Cardiac muscle cell (in vitro differentiated cells and primary cell): Measurements from ENCODE around the gene TCF12. TPM values are rescaled to one million over a fixed set of nuclear protein-coding genes. Genes with fewer than 3 reads are reported as not detected.

ENCODE experiments used
- DNase-seq, 2 donors: peaks; one replicate each; pipeline versions ENCODE4 v3.0.0 to v3.0.0-alpha.2; 2010 to 2017; ENCODE audit warnings: low read depth in 1 of 2, low spot score in 1 of 2
- H3K27ac ChIP-seq: fragments of 200-600 bp; sonication (generic); 2 replicates; pipeline ENCODE4 v1.5.1; 2016
- H3K27me3 ChIP-seq: fragments of 200-600 bp; sonication (generic); 2 replicates; pipeline ENCODE4 v1.6.0; 2016; ENCODE audit warnings: control low read depth
- H3K36me3 ChIP-seq: fragments of 200-600 bp; sonication (generic); 2 replicates; pipeline ENCODE4 v1.5.1; 2016; ENCODE audit warnings: control low read depth
- H3K4me1 ChIP-seq: fragments of 200-600 bp; sonication (generic); 2 replicates; pipeline ENCODE4 v1.8.1; 2017; ENCODE audit warnings: low read depth, mild to moderate bottlenecking, mixed run types
- H3K4me3 ChIP-seq: fragments of 200-600 bp; sonication (generic); 2 replicates; pipeline ENCODE4 v1.5.1; 2016; ENCODE audit warnings: mild to moderate bottlenecking
- H3K9me3 ChIP-seq: fragments of 200-600 bp; sonication (generic); 2 replicates; pipeline ENCODE4 v1.5.1; 2017; ENCODE audit warnings: low read depth, mild to moderate bottlenecking, control low read depth
- polyA plus RNA-seq: library from polyadenylated mRNA; unstranded; fragments of >200 nt; fragmentation: Nextera tagmentation; extraction: Ambion mirVana; gene quantifications from 2 replicates; pipeline ENCODE4 v1.2.1, GENCODE V29; 2016
- total RNA-seq: library from RNA; depleted of rRNA; stranded (reverse); fragments of >200 nt; gene quantifications from 2 replicates; pipeline ENCODE4 v1.2.3, GENCODE V29; 2016
- TF ChIP-seq, protein P1 (sequence below): IDR thresholded peaks from 2 replicates; pipeline ENCODE4 v1.5.1; 2012; ENCODE audit warnings: low read depth, mild to moderate bottlenecking, low read length

The TCF12 gene
- total and polyA plus RNA-seq, 2 experiments from 2014 or later: 42.6 to 137 TPM

DNA sequence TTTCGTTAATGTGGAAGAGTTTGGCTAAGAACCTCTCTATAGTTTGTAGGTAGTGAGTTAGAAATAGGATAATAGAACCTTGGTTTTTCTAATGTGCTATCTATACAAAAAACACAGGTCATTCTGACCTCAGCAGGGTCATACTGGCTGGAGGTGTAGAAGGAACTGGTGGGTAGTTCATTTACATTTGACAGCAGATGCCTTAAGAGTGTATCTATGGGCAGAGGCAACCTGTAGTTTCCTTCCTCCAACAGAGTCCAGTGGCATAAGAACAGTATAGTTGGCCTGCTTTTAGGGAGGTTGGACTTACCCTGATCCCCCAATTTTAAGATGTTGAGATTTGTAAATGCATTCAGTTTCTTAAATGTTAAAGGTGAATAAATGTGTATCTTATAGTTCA, 152.2 kb downstream of the TCF12 start:
- Histone ChIP-seq H3K27ac (no peak overlapping the region), H3K36me3 (no peaks in the 10 kb centered on the region), H3K4me1 (peaks cover 23% of the 10 kb centered on the region), H3K4me3 (no peak overlapping the region), H3K9me3 (no peaks in the 10 kb centered on the region), H3K27me3 (no peaks in the 10 kb centered on the region)
- no peak for DNase-seq
- TF ChIP-seq, protein P1, sequence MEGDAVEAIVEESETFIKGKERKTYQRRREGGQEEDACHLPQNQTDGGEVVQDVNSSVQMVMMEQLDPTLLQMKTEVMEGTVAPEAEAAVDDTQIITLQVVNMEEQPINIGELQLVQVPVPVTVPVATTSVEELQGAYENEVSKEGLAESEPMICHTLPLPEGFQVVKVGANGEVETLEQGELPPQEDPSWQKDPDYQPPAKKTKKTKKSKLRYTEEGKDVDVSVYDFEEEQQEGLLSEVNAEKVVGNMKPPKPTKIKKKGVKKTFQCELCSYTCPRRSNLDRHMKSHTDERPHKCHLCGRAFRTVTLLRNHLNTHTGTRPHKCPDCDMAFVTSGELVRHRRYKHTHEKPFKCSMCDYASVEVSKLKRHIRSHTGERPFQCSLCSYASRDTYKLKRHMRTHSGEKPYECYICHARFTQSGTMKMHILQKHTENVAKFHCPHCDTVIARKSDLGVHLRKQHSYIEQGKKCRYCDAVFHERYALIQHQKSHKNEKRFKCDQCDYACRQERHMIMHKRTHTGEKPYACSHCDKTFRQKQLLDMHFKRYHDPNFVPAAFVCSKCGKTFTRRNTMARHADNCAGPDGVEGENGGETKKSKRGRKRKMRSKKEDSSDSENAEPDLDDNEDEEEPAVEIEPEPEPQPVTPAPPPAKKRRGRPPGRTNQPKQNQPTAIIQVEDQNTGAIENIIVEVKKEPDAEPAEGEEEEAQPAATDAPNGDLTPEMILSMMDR: no peak

DNA sequence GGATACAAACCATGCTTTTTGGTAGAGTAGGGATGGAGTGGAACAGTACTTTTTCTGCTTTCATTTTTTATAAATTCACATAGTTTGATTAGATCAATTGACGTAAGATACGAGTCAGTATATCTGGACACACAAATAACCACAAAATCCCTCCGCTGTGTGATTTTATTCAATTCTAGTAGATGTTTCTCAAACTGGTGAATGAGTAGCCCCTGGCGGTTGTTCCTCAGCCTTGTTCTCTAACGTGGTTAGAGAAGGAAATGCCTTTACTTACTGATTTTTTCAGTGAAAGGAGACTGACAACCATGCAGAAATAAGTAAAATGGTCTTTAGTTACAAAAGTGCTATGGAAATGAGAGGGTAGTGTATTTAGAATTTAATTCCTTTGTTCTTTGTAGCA, 161.0 kb downstream of the TCF12 start:
- peak overlapping the region; percentile 69 for H3K27ac ChIP-seq
- peaks cover 43% of the 10 kb centered on the region for H3K4me1 ChIP-seq
- no peak for DNase-seq
- no peaks in the 10 kb centered on the region for H3K9me3 ChIP-seq
- H3K36me3 ChIP-seq: no peaks in the 10 kb centered on the region
- TF ChIP-seq, protein P1: no peak
- no peaks in the 10 kb centered on the region for H3K27me3 ChIP-seq
- H3K4me3 ChIP-seq: no peak overlapping the region

DNA sequence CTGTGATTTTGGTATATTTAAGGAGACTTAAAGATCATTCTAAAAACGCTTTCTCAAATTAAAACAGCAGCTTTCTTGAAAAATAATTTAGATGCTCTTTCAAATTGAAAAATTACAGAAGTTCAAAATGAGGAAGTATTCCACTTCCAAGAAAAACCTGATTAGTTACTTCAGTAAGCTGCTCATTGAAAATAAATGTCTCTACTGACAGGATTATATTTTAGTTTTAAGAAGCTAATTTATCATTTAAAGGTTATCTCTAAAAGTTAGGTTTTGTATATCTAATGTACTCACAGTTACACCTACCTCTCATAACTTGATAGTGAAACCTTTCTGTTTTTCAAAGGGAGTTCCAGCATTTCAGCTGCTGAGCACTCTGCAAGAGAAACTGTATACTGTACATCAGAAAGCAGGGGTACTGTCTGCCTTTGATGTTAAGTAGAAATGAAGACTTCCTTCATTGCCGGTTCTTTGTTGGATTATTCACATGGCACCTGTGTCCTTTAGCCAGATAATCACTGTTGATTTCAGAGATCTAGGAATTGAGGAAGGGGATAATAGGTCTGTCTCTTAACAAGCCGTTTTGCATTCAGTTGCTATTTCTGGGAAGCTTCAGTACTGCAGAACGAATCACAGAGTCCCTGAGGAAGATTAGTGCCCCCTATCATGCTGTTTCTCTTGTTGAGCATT, 161.6 kb downstream of the TCF12 start:
- peaks cover 46% of the 10 kb centered on the region for H3K4me1 ChIP-seq
- peak overlapping the region; percentile 69 for H3K27ac ChIP-seq
- DNase-seq: no peak
- no peak overlapping the region for H3K4me3 ChIP-seq
- TF ChIP-seq, protein P1: peak; percentile 6
- no peaks in the 10 kb centered on the region for H3K9me3 ChIP-seq
- H3K27me3 ChIP-seq: no peaks in the 10 kb centered on the region
- H3K36me3 ChIP-seq: no peaks in the 10 kb centered on the region

DNA sequence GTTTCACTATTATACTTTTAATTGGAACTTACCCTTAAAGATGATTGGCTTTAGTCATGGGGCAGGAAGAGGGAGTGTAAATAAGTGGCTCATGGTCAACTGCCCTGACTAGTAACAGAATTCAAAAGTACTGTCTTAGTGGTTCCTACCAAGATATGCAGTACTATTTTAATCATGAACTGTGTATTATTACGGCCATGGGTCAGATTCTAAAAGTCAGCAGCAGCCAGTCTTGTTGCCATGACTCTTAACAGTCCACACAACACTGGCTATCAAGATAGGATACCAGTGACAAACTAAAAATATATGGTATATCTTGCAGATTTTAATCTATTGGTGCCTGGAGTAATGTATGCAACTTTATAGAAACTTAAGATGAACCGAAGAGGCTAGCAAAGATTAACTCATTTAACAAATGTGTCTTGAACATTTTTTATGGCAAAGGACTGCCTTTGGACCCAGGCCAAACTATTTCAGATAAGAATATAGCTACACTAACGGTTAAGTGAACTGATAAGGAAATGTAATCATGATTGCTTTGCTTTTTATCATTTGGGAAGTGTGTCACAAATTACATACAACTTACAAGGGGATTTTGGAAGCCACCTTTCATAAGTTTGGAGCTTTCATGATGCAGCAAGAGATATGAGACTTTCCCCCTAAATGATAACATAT, 163.7 kb downstream of the TCF12 start:
- TF ChIP-seq, protein P1: no peak
- Histone ChIP-seq H3K27ac (peak overlapping the region; percentile 69), H3K4me3 (no peak overlapping the region), H3K9me3 (no peaks in the 10 kb centered on the region), H3K36me3 (no peaks in the 10 kb centered on the region), H3K27me3 (no peaks in the 10 kb centered on the region), H3K4me1 (peaks cover 54% of the 10 kb centered on the region)
- peak; percentile 17 to 52 for DNase-seq

DNA sequence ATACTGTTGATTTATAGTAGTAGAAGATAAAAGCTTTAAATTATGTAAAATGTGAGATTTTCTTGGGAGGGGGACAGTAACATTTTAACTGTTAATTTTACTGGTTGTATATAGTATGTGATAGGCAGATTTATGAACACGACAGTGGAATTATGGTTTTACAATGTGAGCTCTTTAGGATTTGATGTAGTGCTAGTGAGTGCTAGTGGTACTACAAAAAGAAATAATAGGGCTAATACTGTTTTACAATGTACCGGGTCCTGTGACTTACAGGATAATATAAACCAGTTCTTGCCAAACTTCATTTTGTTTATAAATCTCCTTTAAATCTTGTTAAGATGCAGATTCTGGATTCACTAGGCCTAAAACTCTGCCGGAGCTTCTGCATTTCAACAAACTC, 165.7 kb downstream of the TCF12 start:
- no peaks in the 10 kb centered on the region for H3K27me3 ChIP-seq
- no peaks in the 10 kb centered on the region for H3K9me3 ChIP-seq
- peaks cover 53% of the 10 kb centered on the region for H3K4me1 ChIP-seq
- H3K36me3 ChIP-seq: no peaks in the 10 kb centered on the region
- no peak for DNase-seq
- TF ChIP-seq, protein P1: no peak
- H3K4me3 ChIP-seq: no peak overlapping the region
- peak overlapping the region; percentile 63 for H3K27ac ChIP-seq
